Hematopoietic multipotent progenitor cell (in vitro differentiated cells): Measurements from ENCODE around the gene PTPRH. TPM values are rescaled to one million over a fixed set of nuclear protein-coding genes. Genes with fewer than 3 reads are reported as not detected.
A peak's percentile ranks its signal among the peaks of the same experiment; 100 is the strongest.
"Not testable (repeated sequence)": the region's sequence is repeated elsewhere in the genome, so short reads cannot be mapped to it uniquely, and the experiment has no call there.

Experiments
- DNase-seq, 3 donors: peaks; one replicate each; pipeline ENCODE4 v3.0.0-alpha.2; 2011 to 2015; ENCODE audit warnings: low read depth in 2 of 3, low spot score in 2 of 3
- total RNA-seq: library from RNA; depleted of rRNA; stranded (reverse); fragments of >200 nt; gene quantifications from one replicate; pipeline ENCODE4 v1.2.3, GENCODE V29; 2012

Gene PTPRH
- total RNA-seq, 1 donor = under 0.01 TPM

- DNase-seq = no peak
Measured at GRCh38 chr19:55161571-55162322, 47.6 kb downstream of the PTPRH start.

DNA sequence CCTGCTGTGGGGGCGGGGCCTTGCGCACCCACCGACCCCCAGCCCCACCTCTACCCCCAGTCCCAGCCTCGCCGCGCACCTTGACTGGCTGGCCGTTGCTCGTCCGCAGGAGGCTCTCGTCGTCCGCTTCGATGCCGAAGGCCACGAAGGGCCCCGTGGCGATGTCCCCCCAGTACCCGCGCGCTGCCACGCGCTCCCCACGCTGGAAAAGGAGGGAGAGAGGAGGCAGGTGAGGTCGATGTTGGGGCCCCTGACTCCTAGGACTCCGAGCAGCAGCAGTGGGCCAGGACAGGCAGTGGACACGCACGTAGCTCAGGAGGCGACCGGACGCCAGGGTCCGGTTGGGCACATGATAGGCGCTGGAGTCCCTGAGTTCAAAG is 48.3 kb downstream of the PTPRH start:
- DNase-seq = no peak

DNA sequence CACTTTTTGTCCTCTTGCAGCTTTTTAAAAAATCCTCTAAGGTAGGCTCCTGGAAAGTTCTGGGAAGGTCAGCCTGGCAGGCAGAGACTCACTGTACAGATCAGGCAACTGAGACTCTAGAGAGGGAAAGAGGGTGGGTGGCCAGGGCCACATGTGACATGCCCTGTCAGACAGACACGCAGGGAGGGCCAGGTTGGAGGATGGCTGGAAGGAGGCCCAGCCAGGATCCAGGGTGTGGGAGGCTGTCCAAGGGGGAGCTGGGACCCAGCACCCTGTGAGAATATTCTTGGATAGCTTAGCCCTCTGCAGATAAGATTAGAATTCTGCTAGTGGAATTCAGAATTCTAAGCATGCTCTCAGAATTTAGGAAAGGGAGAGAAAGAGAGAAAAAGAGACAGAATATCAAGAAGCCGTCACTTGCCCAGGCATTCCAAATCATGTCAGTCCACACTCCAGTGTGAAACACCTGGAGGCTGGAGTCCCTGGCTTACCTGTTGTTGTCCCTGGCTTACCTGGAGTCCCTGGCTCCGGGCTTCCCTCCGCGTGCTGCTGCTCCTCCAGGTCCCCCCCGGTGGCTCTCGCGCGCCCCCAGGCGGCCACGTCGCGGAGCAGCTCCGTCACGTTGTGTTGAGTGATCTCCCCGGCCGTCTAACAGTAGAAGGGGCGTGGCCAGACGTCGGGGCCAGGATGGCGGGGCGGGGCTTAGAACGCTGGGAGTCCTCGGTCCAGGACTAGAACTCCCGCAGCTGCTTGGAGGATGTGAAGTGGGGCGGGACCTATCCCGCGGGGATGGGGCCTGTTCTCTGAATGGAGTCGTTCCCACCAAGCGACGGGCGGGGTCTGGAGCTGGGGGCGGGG is 48.9 kb downstream of the PTPRH start:
- peak; percentile 68 to 92 (median 89) for DNase-seq

DNA sequence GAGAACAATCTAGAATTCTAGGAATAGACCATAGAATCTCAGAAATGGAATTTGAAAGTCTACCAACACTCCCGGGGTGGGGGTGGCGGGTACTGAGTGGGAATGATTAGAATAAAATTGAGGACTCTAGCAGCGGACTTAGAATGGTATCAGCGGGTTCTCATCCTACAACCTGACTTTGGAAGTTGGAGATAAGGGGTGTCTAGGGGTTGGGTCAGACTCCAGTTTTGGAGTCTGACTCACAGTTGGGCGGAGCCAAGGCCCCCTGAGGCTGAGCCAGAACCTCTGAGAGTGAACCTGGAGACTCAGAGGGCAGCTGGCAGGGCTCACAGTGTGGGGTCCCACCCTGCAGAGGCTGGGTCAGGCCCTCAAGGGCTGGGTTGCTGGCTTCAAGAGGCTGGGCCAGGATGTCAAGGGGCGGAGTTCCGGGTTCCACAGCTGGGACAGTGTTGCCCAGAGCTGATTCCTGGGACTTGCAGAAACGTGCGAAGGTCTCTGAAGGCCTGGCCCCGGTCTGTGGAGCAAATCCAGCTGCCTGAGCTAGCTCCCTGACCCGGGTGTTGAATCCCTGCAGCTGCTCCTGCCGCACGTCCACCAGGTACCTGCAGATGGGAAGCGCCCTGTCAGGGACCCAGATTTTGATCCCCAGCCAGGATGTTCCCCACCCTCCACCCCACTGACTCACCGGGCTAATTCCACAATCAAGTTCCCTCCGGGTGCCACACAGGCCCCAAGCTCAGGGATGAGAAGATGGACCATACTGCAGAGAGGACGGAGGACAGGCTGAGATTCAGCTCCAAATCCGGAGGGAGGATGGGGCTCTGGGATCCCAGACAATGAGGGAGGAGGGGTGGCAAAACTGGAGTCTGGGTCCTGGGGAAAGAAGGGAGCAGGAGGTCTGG is 50.2 kb downstream of the PTPRH start:
- no peak for DNase-seq

DNA sequence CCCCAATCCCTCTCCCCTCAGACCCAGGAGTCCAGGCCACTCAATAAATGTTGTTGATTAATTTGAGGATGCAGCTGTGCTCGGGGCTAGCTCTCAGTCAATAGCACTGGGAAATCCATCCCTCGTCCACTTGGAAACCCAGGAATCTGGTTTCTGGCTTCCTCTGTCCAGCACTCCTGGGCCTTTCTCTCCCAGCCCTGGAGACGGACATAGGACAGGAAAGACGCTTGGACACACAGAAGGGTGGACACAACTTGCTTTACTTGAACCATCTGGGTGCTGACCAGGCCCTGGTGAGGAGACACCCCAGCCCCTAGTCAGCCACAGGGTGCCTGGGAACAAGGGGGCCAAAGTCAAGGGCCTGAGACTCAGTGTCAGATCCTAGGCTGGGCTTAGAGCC is 50.9 kb downstream of the PTPRH start:
- DNase-seq = no peak

DNA sequence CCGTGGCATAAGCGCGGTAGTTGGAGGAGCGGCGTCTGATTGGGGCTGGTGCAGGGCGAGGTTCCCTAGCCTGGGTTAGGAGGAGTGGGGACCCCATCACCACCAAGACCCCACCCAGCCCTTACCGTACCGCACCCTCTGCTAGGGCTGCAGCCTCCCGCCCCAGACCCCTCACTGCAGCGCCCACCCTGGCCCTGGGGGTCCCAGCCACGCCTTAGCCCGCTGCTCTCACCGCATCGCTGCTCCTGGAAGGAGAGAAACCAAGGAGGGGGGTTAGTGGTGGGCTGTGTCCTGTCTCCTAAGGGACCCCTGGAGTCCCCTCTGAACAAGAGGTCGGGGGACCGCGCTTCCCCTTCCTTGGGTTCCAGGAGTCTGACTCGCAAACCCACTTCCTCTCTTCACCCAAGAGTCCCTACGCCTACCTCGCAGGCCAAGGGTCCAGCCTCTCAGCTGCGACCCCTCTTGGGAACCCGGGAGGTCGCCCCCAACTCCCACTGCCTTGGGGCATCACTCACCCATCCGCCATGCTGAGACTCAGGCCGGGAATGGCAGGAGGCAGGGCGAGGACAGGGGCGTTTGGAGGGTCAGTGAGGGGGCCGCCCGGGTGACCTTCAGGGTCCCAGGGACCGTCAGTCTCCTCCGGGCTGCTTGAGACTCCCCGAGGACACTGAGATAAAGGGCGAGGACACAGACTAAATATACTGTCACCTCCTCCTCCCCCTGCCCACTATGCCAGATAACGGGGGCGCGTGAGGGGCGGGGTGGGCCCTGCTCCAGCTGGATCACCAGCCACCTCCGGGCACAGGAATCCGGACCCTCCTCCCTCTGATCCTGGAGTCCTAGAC is 52.0 kb downstream of the PTPRH start, which contains the start of gene TNNI3:
Gene TNNI3 (minus strand): TSS at position 669 of the 845 bp plus-strand sequence. CDS start 143 bp downstream, at position 526.
- no peak for DNase-seq

GRCh38 chr19:55156202-55157063 is 52.9 kb downstream of the PTPRH start:
- DNase-seq = no peak

GRCh38 chr19:55155784-55156183 is 53.5 kb downstream of the PTPRH start:
- not testable (repeated sequence) for DNase-seq

DNA sequence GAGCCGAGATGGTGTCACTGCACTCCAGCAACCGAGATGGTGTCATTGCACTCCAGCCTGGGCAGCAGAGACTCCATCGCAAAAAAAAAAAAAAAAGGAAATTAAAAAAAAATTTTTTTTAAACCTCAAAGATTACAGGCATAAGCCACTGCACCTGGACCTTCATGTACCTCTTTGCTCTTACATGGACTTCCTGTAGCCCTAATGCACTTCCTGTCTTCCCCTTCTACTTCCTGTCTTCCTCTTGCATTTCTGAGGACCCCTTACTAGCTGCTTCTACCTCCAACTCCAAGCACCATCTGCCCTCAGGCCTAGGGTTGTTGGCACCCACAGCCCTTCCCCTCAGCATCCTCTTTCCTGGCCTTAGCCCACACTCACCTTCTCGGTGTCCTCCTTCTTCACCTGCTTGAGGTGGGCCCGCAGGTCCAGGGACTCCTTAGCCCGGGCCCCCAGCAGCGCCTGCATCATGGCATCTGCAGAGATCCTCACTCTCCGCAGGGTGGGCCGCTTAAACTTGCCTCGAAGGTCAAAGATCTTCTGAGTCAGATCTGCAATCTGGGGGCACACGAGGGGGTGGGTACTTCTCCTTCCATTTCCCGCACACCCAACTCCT is 55.5 kb downstream of the PTPRH start:
- no peak for DNase-seq

DNA sequence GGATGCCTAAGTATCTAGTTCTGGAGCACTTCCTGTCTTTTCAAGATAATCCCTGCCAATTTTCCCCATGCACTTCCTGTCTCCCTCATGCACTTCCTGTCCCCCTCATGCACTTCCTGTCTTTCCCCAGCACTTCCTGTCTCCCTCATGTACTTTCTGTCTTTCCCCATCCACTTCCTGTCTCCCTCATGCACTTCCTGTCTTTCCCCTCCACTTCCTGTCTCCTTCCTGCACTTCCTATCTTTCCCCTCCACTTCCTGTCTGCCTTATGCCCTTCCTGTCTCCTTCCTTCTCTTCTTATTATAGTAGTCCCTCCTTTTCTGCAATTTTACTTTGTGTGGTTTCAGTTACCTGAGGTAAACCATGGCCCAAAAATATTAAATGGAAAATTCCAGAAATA is 57.3 kb downstream of the PTPRH start:
- no peak for DNase-seq

DNA sequence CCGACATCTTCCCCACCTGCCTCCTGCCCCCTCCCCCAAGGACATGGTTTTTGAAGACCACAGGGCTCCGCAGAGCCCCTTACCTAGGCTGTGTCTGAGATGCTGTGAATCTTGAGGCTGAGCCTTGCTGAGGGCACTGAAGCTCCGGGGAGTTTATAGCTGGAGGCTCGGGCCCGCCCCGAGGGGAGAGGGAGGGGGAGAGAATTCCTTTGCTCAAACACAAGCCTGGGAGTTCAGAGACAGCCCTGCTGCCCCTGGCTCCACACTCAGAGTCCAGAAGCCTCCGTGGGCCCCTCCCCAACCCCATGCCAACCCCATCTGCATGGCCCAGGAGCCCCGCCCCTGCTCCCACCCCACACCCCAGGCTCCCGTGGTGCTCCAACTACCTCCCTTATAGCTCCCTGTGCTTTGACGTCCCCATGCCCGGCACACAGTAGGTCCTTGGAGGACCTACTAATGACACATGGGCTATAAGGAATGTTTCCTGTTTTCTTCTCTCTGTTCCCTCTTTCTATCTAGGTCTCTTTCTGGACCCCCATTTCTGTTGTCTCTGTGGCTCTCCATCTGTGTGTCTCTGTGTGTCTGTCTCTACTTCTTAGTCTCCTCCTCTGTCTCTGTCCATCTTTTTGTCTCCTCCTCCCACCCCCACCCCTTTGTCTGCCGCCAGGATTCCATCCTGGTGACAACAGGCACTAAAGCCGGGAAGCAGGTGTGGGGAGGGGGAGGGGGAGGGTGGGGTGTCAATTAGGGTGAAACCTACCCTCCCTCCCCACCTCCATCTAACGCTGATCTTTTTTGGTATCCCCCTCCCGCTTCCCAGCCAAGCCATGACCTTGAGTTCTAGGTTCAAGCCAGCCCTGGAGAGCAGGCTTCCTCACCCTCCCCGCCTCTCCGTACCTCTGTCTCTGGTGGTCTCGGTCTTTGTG is 60.0 kb downstream of the PTPRH start, which contains the start of gene TNNT1:
Gene TNNT1 (minus strand): TSS at position 129 of the 926 bp plus-strand sequence. CDS start 2,049 bp downstream, outside the sequence.
- DNase-seq = no peak

DNA sequence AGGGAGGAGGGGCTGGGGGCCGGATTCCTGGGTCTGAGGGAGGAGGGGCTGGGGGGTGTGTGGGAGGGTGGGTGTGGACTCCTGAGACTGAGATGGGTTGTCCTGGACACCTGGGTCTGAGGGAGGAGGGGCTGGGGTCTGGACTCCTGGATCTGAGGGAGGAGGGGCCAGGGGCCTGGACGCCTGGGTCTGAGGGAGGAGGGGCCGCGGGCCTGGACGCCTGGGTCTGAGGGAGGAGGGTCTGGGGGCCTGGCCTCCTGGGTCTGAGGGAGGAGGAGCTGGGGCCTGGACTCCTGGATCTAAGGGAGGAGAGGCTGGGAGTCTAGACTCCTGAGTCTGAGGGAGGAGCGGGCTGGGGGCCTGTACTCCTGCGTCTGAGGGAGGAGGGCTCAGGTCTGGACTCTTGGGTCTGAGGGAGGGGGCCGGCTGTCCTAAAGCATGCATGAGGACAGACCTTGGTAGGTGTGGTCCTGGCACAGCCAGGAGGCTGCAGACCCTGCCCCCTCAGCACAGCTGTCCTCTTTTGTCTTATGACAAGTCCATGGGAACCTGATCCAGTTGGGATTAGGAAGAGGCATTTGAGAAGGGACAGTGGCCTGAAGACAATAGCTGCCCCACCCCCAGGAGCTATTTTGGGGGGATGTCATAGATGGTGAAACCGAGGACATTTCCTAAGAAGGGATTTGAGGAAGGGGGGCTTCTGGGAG is 61.6 kb downstream of the PTPRH start:
- DNase-seq = no peak

DNA sequence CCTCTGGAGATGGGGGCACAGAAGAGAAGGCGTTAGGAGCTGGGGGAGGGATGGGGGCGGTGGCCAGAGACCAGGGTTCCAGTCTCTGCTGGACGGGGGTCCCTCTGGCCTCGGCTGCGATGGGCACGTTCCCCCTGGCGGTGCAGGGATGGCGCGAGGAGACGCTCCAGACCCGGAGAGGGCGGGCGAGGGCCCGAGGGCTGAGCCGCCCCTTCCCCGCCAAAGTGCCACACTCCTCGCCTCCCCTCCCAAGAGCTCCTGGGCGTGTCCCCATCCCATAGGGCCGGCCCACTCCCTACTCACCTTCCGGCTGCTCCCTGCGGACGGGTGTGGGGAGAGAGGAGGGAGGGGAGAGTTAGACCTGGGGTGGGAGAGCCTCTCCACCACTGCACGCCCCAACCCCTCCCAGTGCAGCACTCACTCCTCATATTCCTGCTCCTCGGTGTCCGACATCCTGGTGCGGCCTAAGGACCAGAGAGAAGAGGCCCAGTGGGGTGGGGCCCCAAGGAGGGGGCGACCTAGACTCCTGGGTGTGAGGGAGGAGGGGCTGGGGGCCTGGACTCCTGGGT is 62.5 kb downstream of the PTPRH start:
- no peak for DNase-seq

DNA sequence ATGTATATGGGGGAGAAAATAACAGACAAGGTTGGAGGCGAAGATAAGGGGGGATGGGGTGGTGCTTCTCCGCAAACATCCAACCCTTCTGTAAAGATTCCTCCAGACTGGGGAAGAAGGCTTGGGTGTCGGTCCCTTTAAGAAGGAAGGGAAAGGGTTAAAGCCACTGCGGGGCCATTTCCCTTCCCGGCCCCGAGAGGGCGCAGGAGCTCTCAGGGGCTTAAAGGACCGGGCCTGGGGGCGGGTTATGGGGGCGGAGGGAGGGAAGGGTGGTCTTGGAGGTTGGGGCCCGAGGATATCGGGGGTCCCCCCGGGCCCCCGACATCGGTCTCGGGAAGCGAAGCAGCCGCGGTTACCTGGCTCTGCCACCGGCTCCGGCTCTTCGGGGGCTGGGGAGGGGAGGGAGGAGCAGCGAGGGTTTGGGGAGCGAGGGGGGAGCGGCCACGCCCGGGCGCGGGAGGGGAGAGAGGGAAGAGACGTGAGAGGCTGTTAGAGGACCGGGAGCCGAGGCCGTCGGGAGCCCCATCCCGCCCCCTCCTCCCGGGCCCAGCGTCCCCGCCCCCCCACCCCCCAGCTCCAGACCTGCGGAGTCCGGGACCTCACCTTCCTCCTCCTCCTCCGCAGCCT is 63.1 kb downstream of the PTPRH start:
- DNase-seq = peak in 2 of 3 donors; percentile 52 to 65

- no peak for DNase-seq
Measured at GRCh38 chr19:55145232-55145631, 64.1 kb downstream of the PTPRH start.

GRCh38 chr19:55141696-55142095 is 67.6 kb downstream of the PTPRH start:
- DNase-seq = no peak
